ENCODE measurements around the gene KIAA0513.

DNA sequence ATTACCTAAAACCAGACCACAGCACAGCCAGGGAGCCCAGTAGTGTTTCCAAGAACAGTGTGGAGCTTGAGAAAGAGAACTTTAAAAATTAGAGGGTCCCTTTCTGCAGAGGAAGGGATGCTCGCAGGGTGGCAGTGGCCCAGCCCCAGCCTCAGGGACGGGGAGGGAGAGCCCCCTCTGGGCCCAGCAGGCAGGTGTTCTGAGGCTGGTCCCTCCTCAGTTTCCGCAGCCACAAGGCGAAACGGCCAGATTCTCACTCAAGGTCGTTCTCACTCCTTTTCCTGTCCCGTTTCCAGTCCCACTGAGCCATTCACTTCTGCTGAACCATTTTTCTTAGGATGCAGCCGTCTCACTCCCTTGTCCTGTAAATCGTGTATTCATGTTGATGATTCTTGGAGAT, 64.7 kb downstream of the KIAA0513 start:
- TF ChIP-seq EZH2 (IDR thresholded peaks at IDR 0.05): no peak
- TF ChIP-seq, protein P1, sequence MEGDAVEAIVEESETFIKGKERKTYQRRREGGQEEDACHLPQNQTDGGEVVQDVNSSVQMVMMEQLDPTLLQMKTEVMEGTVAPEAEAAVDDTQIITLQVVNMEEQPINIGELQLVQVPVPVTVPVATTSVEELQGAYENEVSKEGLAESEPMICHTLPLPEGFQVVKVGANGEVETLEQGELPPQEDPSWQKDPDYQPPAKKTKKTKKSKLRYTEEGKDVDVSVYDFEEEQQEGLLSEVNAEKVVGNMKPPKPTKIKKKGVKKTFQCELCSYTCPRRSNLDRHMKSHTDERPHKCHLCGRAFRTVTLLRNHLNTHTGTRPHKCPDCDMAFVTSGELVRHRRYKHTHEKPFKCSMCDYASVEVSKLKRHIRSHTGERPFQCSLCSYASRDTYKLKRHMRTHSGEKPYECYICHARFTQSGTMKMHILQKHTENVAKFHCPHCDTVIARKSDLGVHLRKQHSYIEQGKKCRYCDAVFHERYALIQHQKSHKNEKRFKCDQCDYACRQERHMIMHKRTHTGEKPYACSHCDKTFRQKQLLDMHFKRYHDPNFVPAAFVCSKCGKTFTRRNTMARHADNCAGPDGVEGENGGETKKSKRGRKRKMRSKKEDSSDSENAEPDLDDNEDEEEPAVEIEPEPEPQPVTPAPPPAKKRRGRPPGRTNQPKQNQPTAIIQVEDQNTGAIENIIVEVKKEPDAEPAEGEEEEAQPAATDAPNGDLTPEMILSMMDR (IDR thresholded peaks at IDR 0.05): no peak
- no peak for TF ChIP-seq EZH2phosphoT487 (IDR thresholded peaks at IDR 0.05)

All from neural progenitor cell (in vitro differentiated cells).